Measurements from ENCODE around the gene DCPS. TPM values are rescaled to one million over a fixed set of nuclear protein-coding genes. Genes with fewer than 3 reads are reported as not detected.
"Not testable (repeated sequence)": the region's sequence is repeated elsewhere in the genome, so short reads cannot be mapped to it uniquely, and the experiment has no call there.

The DCPS gene
- 25.0 and 48.3 TPM in 2 replicates for total RNA-seq (2014; rRNA removed; shearing (Covaris generic))

GRCh38 chr11:126303623-126304456 lies at the start of gene DCPS:
TSS of gene DCPS (plus strand) at chr11:126304060. CDS start at chr11:126304081, 21 bp downstream.
- peak; percentile 93 for DNase-seq (ENCODE audit: low spot score)
- in situ Hi-C loops (cut with HindIII; ENCODE audit: low sequenced_read_pairs): no loop called here

DNA sequence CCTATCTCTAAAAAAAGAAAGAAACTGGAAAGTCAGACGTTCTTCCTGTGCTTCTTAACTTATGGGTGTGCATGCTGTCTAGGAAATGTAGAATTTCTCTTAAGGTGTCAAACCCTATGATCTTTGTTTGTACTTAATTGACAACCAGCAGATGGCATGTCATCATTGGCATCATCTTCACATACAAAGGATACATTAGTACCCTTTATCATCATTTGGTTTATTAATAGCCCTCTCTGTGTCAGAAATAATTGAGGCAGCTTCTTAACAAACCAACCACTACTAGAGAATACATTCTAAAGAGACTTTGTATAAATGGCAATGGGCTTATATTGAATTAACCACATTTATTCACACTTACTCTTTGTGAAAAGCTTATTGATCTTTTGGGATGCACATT lies 49.0 kb upstream of the DCPS start:
- in situ Hi-C loops (cut with HindIII; ENCODE audit: low sequenced_read_pairs): no loop called here
- no peak for DNase-seq (ENCODE audit: low spot score)

DNA sequence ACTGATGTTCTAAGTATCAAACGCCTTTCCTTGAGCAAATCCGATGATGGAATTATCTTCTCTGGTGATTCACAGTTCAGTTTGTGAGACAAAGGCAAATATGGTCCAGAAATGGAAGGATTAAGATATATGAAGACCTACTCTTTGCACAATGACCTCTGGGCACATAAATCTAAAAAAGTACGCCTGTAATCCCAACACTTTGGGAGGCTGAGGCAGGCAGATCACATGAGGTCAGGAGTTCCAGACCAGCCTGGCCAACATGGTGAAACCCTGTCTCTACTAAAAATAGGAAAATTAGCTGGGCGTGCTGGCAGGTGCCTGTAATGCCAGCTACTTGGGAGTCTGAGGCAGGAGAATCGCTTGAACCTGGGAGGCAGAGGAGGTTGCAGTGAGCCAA lies 48.4 kb upstream of the DCPS start:
- in situ Hi-C loops (cut with HindIII; ENCODE audit: low sequenced_read_pairs): not testable (repeated sequence)

DNA sequence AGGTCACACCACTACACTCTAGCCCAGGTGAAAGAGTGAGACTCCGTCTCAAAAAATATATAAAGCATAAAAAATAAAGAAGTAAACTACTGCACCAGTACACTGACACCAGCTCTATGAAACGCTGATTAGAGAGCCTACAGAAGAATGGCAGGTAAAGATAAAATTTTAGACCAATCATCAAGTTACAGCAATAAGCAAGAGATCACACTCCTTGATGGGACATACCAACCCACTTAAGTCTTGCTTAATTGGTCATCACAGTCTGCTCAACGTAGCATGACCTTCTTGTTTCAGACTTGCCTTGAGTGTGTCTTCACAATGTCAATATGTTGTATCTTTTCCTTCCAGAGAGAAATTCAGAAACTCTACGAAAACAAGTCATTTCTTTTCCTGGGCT lies 47.6 kb upstream of the DCPS start:
- in situ Hi-C loops (cut with HindIII; ENCODE audit: low sequenced_read_pairs): no loop called here

More for the DNA sequence above, 48.4 kb upstream of the DCPS start:
- DNase-seq (ENCODE audit: low spot score): not testable (repeated sequence)

DNA sequence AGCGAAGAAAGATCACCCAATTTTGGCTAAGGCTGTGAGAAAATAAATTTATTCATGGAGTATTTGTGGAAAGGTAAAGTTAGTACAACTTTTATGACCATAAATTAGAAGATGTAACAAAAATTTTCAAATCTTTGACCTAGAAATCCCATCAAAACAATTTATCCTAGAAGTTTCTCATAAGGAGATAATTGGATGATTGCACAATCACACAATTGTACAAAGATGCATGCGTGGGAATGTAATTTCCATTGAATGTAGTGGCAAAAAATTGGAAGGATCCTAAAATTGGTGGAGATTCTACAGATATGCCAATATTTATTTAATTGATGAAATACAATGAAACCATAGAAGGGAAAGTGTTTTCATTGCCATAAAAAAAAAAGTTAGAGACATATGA lies 46.7 kb upstream of the DCPS start:
- in situ Hi-C loops (cut with HindIII; ENCODE audit: low sequenced_read_pairs): no loop called here
- no peak for DNase-seq (ENCODE audit: low spot score)

More for the DNA sequence above, 47.6 kb upstream of the DCPS start:
- no peak for DNase-seq (ENCODE audit: low spot score)

DNA sequence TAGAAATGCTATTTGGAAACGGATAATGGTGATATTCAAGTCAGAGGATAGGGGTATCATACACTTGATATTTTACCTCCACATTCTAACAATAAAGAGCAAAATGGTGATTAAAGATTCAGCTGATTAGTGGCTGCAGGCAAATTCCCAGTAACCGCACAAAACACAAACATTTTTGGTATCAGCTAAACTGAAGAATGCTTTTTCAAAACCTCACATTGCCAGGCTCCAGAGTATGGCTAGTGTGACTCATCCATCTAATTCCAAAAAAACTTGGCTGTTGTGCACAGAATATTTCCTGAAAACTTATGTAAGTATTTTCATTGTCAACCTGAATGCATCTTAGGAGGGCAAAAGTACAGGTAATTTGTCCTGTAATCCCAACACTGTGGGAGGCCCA lies 46.1 kb upstream of the DCPS start:
- no peak for DNase-seq (ENCODE audit: low spot score)
- in situ Hi-C loops (cut with HindIII; ENCODE audit: low sequenced_read_pairs): no loop called here

- in situ Hi-C loops (cut with HindIII; ENCODE audit: low sequenced_read_pairs): no loop called here
Observed at GRCh38 chr11:126262216-126262615, 41.6 kb upstream of the DCPS start.

GRCh38 chr11:126263489-126263888 lies 40.4 kb upstream of the DCPS start:
- no peak for DNase-seq (ENCODE audit: low spot score)
- in situ Hi-C loops (cut with HindIII; ENCODE audit: low sequenced_read_pairs): no loop called here

More at GRCh38 chr11:126262216-126262615, 41.6 kb upstream of the DCPS start:
- no peak for DNase-seq (ENCODE audit: low spot score)

- in situ Hi-C loops (cut with HindIII; ENCODE audit: low sequenced_read_pairs): no loop called here
- DNase-seq (ENCODE audit: low spot score): no peak
Observed at GRCh38 chr11:126265811-126266210, 38.0 kb upstream of the DCPS start.

- in situ Hi-C loops (cut with HindIII; ENCODE audit: low sequenced_read_pairs): no loop called here
- DNase-seq (ENCODE audit: low spot score): peak; percentile 67
Observed at GRCh38 chr11:126267650-126268049, 36.2 kb upstream of the DCPS start.

DNA sequence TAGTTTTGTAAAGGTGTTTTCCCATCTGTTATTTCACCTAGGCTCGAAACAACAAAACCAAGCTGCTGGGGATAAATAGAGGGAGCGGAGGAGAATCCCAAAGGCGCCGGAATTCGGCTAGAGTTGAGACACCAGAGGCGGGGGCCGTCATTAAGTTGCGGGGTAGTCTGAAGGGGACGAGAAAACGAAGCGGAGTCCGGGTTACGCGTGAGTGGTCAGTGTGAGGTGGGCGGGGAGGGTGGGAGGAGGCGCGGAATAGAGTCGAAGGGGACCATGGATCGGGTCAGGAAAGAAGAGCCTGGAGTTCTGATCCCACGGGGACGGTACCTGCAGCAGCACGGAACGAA lies 35.5 kb upstream of the DCPS start:
- in situ Hi-C loops (cut with HindIII; ENCODE audit: low sequenced_read_pairs): no loop called here

GRCh38 chr11:126268708-126269579 lies 34.9 kb upstream of the DCPS start, which contains the start of the genes FOXRED1 and SRPRA:
TSS of gene FOXRED1 (plus strand) at chr11:126269154. CDS start at chr11:126269207, 53 bp downstream.
TSS of gene SRPRA (minus strand) at chr11:126268895. CDS start at chr11:126268804, 91 bp downstream.
- in situ Hi-C loops (cut with HindIII; ENCODE audit: low sequenced_read_pairs): no loop called here
- DNase-seq (ENCODE audit: low spot score): peak; percentile 99

More for the DNA sequence above, 35.5 kb upstream of the DCPS start:
- no peak for DNase-seq (ENCODE audit: low spot score)

- no peak for DNase-seq (ENCODE audit: low spot score)
- in situ Hi-C loops (cut with HindIII; ENCODE audit: low sequenced_read_pairs): no loop called here
Observed at GRCh38 chr11:126277322-126277721, 26.5 kb upstream of the DCPS start.

GRCh38 chr11:126277780-126278179 lies 26.1 kb upstream of the DCPS start:
- in situ Hi-C loops (cut with HindIII; ENCODE audit: low sequenced_read_pairs): no loop called here
- no peak for DNase-seq (ENCODE audit: low spot score)

DNA sequence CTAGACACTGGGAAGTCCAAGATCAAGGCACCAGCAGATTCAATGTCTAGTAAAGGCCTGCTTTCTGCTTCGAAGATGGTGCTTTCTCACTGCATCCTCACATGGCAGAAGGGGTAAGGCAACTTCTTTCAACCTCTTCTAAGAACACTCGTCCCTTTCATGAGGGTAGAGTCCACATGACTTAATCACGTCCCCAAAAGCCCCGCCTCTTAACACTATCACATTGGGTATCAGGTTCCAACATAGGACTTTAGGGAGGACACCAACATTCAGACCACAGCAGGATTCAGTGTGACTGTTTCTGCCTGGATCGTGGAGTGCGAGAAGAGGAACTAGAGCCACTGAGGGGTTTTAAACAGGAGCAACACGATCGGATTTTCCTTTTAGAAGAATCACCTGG lies 24.7 kb upstream of the DCPS start:
- no peak for DNase-seq (ENCODE audit: low spot score)
- in situ Hi-C loops (cut with HindIII; ENCODE audit: low sequenced_read_pairs): no loop called here

GRCh38 chr11:126280595-126280994 lies 23.3 kb upstream of the DCPS start:
- DNase-seq (ENCODE audit: low spot score): no peak
- in situ Hi-C loops (cut with HindIII; ENCODE audit: low sequenced_read_pairs): no loop called here

DNA sequence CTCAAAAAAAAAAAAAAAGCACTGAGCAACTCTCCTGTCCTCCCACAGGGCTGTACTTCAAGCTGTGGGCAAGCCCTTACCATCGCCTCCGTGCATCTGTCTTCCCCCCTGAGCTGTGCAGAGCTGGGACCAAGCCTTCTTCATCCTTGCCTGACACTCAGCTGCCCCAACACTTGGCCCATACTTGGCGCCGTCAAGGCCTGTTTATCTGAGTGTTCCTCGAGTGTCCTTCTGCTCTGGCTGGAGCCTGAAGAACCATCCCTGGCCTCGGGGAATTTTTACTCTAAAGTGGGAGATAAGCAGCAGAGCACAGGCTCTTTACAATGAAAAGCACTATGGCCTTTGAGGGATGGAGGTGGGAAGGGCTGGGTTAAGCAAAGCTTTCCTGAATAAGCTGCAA lies 22.6 kb upstream of the DCPS start:
- no peak for DNase-seq (ENCODE audit: low spot score)
- in situ Hi-C loops (cut with HindIII; ENCODE audit: low sequenced_read_pairs): no loop called here

DNA sequence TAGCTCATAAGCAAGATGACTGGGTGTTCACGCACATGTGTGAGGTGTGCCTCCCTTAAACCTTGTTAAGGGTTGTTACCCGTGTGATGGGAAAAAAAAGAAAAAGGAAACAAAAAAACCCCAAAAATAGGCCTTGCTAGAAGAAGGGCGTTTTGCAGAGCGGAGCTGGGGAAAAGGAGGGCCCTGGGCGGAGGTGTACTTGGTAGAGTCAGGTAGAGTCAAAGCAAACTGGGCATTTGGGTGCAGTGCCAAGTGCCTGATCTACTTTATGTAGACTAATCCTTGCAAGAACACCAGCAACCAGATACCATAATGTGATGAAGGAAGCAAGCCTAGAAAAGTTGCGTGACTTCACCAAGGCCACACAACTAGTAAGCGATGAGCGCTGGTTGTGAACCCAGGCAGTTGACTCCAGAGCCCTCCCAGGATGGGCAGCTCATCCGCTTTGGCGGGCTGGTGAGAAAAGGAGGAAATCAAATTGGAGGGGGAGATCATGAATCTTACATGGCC lies 22.1 kb upstream of the DCPS start:
- DNase-seq (ENCODE audit: low spot score): no peak
- in situ Hi-C loops (cut with HindIII; ENCODE audit: low sequenced_read_pairs): no loop called here

DNA sequence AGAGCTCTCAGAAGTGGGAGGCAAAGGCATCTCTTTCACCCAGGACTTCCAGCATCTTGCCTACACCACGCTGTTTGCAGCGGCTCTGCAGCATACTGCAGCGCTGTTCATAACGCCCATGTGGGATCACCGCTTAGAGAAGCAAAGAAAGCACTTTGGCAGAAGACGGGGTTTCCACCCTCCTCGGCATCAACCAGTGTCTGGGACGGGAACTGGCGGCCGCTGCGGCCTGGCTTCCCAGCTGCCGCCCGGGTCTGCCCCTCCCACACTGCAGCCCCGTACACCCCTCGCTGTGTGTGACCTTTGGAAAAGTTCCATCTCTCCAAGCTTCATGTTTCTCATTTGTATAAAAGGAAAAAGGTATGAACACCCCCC lies 21.5 kb upstream of the DCPS start:
- DNase-seq (ENCODE audit: low spot score): peak; percentile 61
- in situ Hi-C loops (cut with HindIII; ENCODE audit: low sequenced_read_pairs): no loop called here
